Endodermal cell (in vitro differentiated cells): ENCODE data around the gene DMRT2. TPM values are rescaled to one million over a fixed set of nuclear protein-coding genes. Genes with fewer than 3 reads are reported as not detected.

Experiments used
- DNase-seq: peaks from one replicate; pipeline ENCODE4 v3.0.0-alpha.2; 2017
- H3K27ac ChIP-seq: 2 replicates; pipeline ENCODE4 v1.5.1; 2013; ENCODE audit warnings: mild to moderate bottlenecking, low read depth, low read length, moderate library complexity
- H3K27me3 ChIP-seq: 2 replicates; pipeline ENCODE4 v1.6.1; 2013; ENCODE audit warnings: mild to moderate bottlenecking, low read length, moderate library complexity; ENCODE audit not compliant: insufficient read depth, control insufficient read depth, poor library complexity, severe bottlenecking
- H3K36me3 ChIP-seq: 2 replicates; pipeline ENCODE4 v1.7.0; 2013; ENCODE audit warnings: mild to moderate bottlenecking, low read length, moderate library complexity; ENCODE audit not compliant: control insufficient read depth, insufficient read depth
- H3K4me1 ChIP-seq: one replicate; pipeline ENCODE4 v1.7.0; 2013; ENCODE audit warnings: low read length; ENCODE audit not compliant: control insufficient read depth, insufficient read depth
- H3K4me3 ChIP-seq: 2 replicates; pipeline ENCODE4 v1.5.1; 2013; ENCODE audit warnings: mild to moderate bottlenecking, low read length, moderate library complexity
- H3K9ac ChIP-seq: 2 replicates; pipeline ENCODE4 v1.6.1; 2013; ENCODE audit warnings: mild to moderate bottlenecking, low read length, moderate library complexity; ENCODE audit not compliant: poor library complexity, severe bottlenecking; ENCODE audit errors: extremely low read depth
- H3K9me3 ChIP-seq: 2 replicates; pipeline ENCODE4 v1.6.1; 2013; ENCODE audit warnings: mild to moderate bottlenecking, low read length, moderate library complexity; ENCODE audit not compliant: control insufficient read depth
- H3K27ac Mint-ChIP-seq: 2 replicates; pipeline ENCODE4 v1.8.0; 2020; ENCODE audit warnings: mixed read lengths
- H3K27me3 Mint-ChIP-seq: 2 replicates; pipeline ENCODE4 v1.8.0; 2021; ENCODE audit warnings: mild to moderate bottlenecking, mixed read lengths; ENCODE audit not compliant: insufficient read depth
- H3K36me3 Mint-ChIP-seq: 2 replicates; pipeline ENCODE4 v1.8.0; 2020; ENCODE audit warnings: low read depth, mixed read lengths
- H3K4me1 Mint-ChIP-seq: 2 replicates; pipeline ENCODE4 v1.8.0; 2020; ENCODE audit warnings: mixed read lengths
- H3K4me3 Mint-ChIP-seq: 2 replicates; pipeline ENCODE4 v1.8.0; 2020; ENCODE audit warnings: mild to moderate bottlenecking, moderate library complexity, mixed read lengths
- H3K9me3 Mint-ChIP-seq: 2 replicates; pipeline ENCODE4 v1.8.0; 2020; ENCODE audit warnings: mild to moderate bottlenecking, mixed read lengths
- WGBS, 2 experiments: methylation state at CpG; one replicate each; pipeline versions ENCODE4 v1.1.5 to v1.1.7; 2013; ENCODE audit warnings: missing lambda C conversion rate in 2 of 2, mixed read lengths in 1 of 2; ENCODE audit not compliant: insufficient coverage in 1 of 2, insufficient read length in 1 of 2; 5-methylcytosine and 5-hydroxymethylcytosine counted together
- total RNA-seq, 2 donors: library from RNA; stranded (reverse); fragmentation: NEBNext Ultra II Directional in 1 of 2; extraction: Animal tissue kit (Norgen Biotek cat#: 25700) in 1 of 2; gene quantifications; 2 replicates in 1 of 2; 3 replicates in 1 of 2; pipeline ENCODE4 v1.2.1, GENCODE V29; 2021
- TF ChIP-seq, protein P1 (sequence below): fragments of 200-600 bp; sonication (generic); conservative IDR thresholded peaks from 2 replicates; pipeline ENCODE4 v1.5.0; 2021; ENCODE audit warnings: antibody characterized with exemption, mild to moderate bottlenecking

The DMRT2 gene
- total RNA-seq, 2 donors from 2014 or later: 0.24 TPM; not detected in 1

DNA sequence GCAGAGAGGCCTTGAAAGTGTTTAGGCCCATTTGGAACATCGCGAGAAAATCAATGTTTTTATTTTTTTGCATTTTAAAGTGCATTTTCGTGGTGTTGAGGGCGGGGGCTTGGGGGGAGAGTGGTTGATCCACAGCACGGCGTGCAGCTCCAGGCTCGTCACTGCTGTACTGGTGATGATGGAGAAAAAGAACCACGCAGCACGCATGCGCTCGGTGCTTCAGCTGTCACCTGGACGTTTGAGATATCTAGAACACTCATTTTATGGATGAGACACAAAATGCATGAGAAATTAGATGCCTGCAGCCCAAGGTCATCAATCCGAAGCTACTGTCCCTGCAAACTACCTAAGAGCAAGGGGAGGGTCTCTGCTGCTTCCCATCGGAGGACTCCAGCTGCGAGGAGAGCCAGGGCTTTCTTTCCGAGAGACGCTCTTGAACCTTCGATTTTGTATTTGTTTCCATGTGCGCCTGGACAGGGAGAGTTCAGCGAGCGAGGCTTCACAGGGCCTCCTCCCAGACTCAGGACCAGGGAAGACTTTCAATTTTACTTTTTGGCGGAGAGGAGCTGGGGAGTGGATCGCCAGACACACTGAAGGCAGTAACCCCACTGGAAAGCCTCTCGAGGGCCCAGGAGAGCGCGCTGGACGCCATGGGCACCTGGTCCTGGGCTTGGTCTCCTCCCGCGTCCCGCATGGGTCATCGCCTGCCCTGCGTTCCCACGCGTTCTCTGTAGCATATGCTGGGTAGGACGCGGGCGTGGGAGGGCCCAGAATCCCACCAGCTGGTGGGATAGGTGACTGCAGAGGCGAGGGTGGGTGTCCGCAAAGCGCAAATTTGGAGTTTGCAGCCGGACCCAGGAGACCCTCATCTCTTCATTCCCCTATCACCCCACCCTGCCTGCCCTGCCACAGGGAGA lies 2.5 kb downstream of the DMRT2 start:
- Histone ChIP-seq H3K4me3 (peak overlapping the region; percentile 61), H3K27ac (no peak overlapping the region), H3K9me3 (no peaks in the 10 kb centered on the region), H3K4me1 (no peaks in the 10 kb centered on the region), H3K36me3 (no peaks in the 10 kb centered on the region), H3K27me3 (peaks cover 98% of the 10 kb centered on the region), H3K9ac (no peak overlapping the region)
- WGBS, 2 experiments: 4 to 10% methylated on average over 17 to 41 of the region's 41 CpGs
- Mint-ChIP-seq H3K27me3 (peaks cover 89% of the 10 kb centered on the region), H3K4me3 (peak overlapping the region; percentile 52), H3K4me1 (peaks cover 25% of the 10 kb centered on the region), H3K9me3 (peaks cover 2% of the 10 kb centered on the region), H3K36me3 (no peaks in the 10 kb centered on the region), H3K27ac (no peak overlapping the region)
- TF ChIP-seq, protein P1, sequence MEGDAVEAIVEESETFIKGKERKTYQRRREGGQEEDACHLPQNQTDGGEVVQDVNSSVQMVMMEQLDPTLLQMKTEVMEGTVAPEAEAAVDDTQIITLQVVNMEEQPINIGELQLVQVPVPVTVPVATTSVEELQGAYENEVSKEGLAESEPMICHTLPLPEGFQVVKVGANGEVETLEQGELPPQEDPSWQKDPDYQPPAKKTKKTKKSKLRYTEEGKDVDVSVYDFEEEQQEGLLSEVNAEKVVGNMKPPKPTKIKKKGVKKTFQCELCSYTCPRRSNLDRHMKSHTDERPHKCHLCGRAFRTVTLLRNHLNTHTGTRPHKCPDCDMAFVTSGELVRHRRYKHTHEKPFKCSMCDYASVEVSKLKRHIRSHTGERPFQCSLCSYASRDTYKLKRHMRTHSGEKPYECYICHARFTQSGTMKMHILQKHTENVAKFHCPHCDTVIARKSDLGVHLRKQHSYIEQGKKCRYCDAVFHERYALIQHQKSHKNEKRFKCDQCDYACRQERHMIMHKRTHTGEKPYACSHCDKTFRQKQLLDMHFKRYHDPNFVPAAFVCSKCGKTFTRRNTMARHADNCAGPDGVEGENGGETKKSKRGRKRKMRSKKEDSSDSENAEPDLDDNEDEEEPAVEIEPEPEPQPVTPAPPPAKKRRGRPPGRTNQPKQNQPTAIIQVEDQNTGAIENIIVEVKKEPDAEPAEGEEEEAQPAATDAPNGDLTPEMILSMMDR: no peak
- DNase-seq: no peak

DNA sequence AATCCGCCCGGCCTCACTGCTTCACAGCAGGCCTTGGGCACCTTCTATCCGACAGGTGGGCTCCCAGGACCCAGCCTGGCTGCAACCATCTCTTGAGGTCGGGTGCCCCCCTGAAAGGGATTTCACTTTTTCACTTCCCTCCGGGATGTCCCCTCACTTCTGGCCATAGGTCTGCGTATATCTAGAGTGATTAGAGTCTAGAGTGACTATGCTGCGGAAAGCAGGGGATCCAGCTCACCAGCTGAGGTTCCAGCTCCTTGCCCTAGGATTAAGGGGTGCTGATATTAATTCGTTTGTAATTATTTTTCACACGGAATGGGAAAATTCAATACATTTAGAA lies 3.1 kb downstream of the DMRT2 start:
- Histone ChIP-seq H3K27ac (no peak overlapping the region), H3K27me3 (peaks cover 97% of the 10 kb centered on the region), H3K4me1 (no peaks in the 10 kb centered on the region), H3K36me3 (no peaks in the 10 kb centered on the region), H3K9ac (no peak overlapping the region), H3K4me3 (no peak overlapping the region), H3K9me3 (no peaks in the 10 kb centered on the region)
- peaks cover 88% of the 10 kb centered on the region for H3K27me3 Mint-ChIP-seq
- H3K4me1 Mint-ChIP-seq: peaks cover 19% of the 10 kb centered on the region
- no peak for DNase-seq
- no peaks in the 10 kb centered on the region for H3K36me3 Mint-ChIP-seq
- no peak overlapping the region for H3K4me3 Mint-ChIP-seq
- 0 to 12% methylated on average over 1 to 9 of the region's 9 CpGs for WGBS, 2 experiments
- TF ChIP-seq, protein P1: no peak
- no peak overlapping the region for H3K27ac Mint-ChIP-seq
- peaks cover 2% of the 10 kb centered on the region for H3K9me3 Mint-ChIP-seq

DNA sequence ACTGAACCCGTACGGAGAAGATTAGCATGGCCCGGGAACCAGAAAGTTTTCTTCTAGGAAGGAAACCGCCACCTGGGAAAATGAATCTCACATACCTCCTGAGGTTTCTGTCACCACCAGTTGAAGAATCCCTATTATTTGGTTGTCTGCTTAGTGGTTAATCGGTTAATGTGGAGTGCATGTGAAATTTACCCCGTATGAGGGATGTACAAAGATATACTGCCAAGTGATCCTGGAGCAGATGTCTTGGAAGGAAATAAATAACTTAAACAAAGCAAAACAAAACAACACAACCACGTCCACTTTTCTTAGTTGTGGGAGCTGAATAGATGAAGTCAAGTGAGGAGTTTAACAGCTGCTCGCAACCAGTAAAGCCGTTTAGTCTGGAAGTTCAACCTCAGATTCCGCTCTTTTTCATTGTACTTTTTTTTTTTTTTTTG lies 3.8 kb downstream of the DMRT2 start:
- no peak overlapping the region for H3K4me3 Mint-ChIP-seq

More for the DNA sequence above, 3.8 kb downstream of the DMRT2 start:
- WGBS, 2 experiments: 25% methylated on average over 10 of the region's 10 CpGs; no CpG with 5 or more reads in 1 of the 2 experiments
- H3K9me3 ChIP-seq: no peaks in the 10 kb centered on the region
- Mint-ChIP-seq H3K27me3 (peaks cover 83% of the 10 kb centered on the region), H3K36me3 (no peaks in the 10 kb centered on the region), H3K27ac (no peak overlapping the region), H3K4me1 (peaks cover 12% of the 10 kb centered on the region), H3K9me3 (no peaks in the 10 kb centered on the region)
- H3K36me3 ChIP-seq: no peaks in the 10 kb centered on the region
- H3K4me3 ChIP-seq: no peak overlapping the region
- H3K9ac ChIP-seq: no peak overlapping the region
- no peaks in the 10 kb centered on the region for H3K4me1 ChIP-seq
- H3K27me3 ChIP-seq: peaks cover 89% of the 10 kb centered on the region
- TF ChIP-seq, protein P1: no peak
- no peak for DNase-seq
- H3K27ac ChIP-seq: no peak overlapping the region
